Endodermal cell (in vitro differentiated cells): ENCODE results near the gene CCDC169. TPM values are rescaled to one million over a fixed set of nuclear protein-coding genes. Genes with fewer than 3 reads are reported as not detected.

Source experiments
- DNase-seq: peaks from one replicate; pipeline ENCODE4 v3.0.0-alpha.2; 2017
- H3K27ac ChIP-seq: 2 replicates; pipeline ENCODE4 v1.5.1; 2013; ENCODE audit warnings: mild to moderate bottlenecking, low read depth, low read length, moderate library complexity
- H3K27me3 ChIP-seq: 2 replicates; pipeline ENCODE4 v1.6.1; 2013; ENCODE audit warnings: mild to moderate bottlenecking, low read length, moderate library complexity; ENCODE audit not compliant: insufficient read depth, control insufficient read depth, poor library complexity, severe bottlenecking
- H3K36me3 ChIP-seq: 2 replicates; pipeline ENCODE4 v1.7.0; 2013; ENCODE audit warnings: mild to moderate bottlenecking, low read length, moderate library complexity; ENCODE audit not compliant: control insufficient read depth, insufficient read depth
- H3K4me1 ChIP-seq: one replicate; pipeline ENCODE4 v1.7.0; 2013; ENCODE audit warnings: low read length; ENCODE audit not compliant: control insufficient read depth, insufficient read depth
- H3K4me3 ChIP-seq: 2 replicates; pipeline ENCODE4 v1.5.1; 2013; ENCODE audit warnings: mild to moderate bottlenecking, low read length, moderate library complexity
- H3K9ac ChIP-seq: 2 replicates; pipeline ENCODE4 v1.6.1; 2013; ENCODE audit warnings: mild to moderate bottlenecking, low read length, moderate library complexity; ENCODE audit not compliant: poor library complexity, severe bottlenecking; ENCODE audit errors: extremely low read depth
- H3K9me3 ChIP-seq: 2 replicates; pipeline ENCODE4 v1.6.1; 2013; ENCODE audit warnings: mild to moderate bottlenecking, low read length, moderate library complexity; ENCODE audit not compliant: control insufficient read depth
- H3K27ac Mint-ChIP-seq: 2 replicates; pipeline ENCODE4 v1.8.0; 2020; ENCODE audit warnings: mixed read lengths
- H3K27me3 Mint-ChIP-seq: 2 replicates; pipeline ENCODE4 v1.8.0; 2021; ENCODE audit warnings: mild to moderate bottlenecking, mixed read lengths; ENCODE audit not compliant: insufficient read depth
- H3K36me3 Mint-ChIP-seq: 2 replicates; pipeline ENCODE4 v1.8.0; 2020; ENCODE audit warnings: low read depth, mixed read lengths
- H3K4me1 Mint-ChIP-seq: 2 replicates; pipeline ENCODE4 v1.8.0; 2020; ENCODE audit warnings: mixed read lengths
- H3K4me3 Mint-ChIP-seq: 2 replicates; pipeline ENCODE4 v1.8.0; 2020; ENCODE audit warnings: mild to moderate bottlenecking, moderate library complexity, mixed read lengths
- H3K9me3 Mint-ChIP-seq: 2 replicates; pipeline ENCODE4 v1.8.0; 2020; ENCODE audit warnings: mild to moderate bottlenecking, mixed read lengths
- CTCF ChIP-seq: fragments of 200-600 bp; sonication (generic); conservative IDR thresholded peaks from 2 replicates; pipeline ENCODE4 v1.5.0; 2021; ENCODE audit warnings: antibody characterized with exemption, mild to moderate bottlenecking
- WGBS, 2 experiments: methylation state at CpG; one replicate each; pipeline versions ENCODE4 v1.1.5 to v1.1.7; 2013; ENCODE audit warnings: missing lambda C conversion rate in 2 of 2, mixed read lengths in 1 of 2; ENCODE audit not compliant: insufficient coverage in 1 of 2, insufficient read length in 1 of 2; 5-methylcytosine and 5-hydroxymethylcytosine counted together
- total RNA-seq, 2 donors: library from RNA; stranded (reverse); fragmentation: NEBNext Ultra II Directional in 1 of 2; extraction: Animal tissue kit (Norgen Biotek cat#: 25700) in 1 of 2; gene quantifications; 2 replicates in 1 of 2; 3 replicates in 1 of 2; pipeline ENCODE4 v1.2.1, GENCODE V29; 2021

CCDC169 gene
- total RNA-seq, 2 donors from 2014 or later: 18.2 to 26.3 TPM

DNA sequence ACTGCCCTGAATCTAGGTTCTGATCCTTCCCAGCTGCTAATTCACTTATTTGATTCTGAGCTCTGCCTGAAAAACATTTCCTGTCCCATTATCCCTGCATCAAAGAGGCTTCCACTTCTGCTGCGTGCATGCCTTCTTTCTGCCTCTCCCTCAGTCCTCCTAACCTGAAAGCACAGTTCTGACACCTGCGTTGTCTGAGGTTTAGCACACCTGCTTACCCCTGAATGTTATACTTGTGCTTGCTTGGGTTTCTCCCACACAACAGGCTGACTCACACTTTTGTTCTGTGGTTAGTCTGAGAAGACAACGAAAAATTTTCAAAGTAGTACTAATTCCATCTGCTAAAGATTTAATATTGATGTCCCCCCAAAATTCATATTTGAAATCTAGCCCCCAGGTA, 80.2 kb downstream of the CCDC169 start:
- Histone ChIP-seq H3K4me3 (no peak overlapping the region), H3K27me3 (no peaks in the 10 kb centered on the region), H3K9ac (no peak overlapping the region), H3K27ac (no peak overlapping the region), H3K4me1 (no peaks in the 10 kb centered on the region), H3K9me3 (peaks cover 10% of the 10 kb centered on the region), H3K36me3 (no peaks in the 10 kb centered on the region)
- Mint-ChIP-seq H3K4me1 (no peaks in the 10 kb centered on the region), H3K9me3 (peaks cover 30% of the 10 kb centered on the region), H3K36me3 (peaks cover 16% of the 10 kb centered on the region), H3K27me3 (no peaks in the 10 kb centered on the region), H3K27ac (no peak overlapping the region), H3K4me3 (no peak overlapping the region)
- no peak for DNase-seq
- TF ChIP-seq CTCF: no peak
- 86 to 87% methylated on average over 2 to 3 of the region's 3 CpGs for WGBS, 2 experiments

DNA sequence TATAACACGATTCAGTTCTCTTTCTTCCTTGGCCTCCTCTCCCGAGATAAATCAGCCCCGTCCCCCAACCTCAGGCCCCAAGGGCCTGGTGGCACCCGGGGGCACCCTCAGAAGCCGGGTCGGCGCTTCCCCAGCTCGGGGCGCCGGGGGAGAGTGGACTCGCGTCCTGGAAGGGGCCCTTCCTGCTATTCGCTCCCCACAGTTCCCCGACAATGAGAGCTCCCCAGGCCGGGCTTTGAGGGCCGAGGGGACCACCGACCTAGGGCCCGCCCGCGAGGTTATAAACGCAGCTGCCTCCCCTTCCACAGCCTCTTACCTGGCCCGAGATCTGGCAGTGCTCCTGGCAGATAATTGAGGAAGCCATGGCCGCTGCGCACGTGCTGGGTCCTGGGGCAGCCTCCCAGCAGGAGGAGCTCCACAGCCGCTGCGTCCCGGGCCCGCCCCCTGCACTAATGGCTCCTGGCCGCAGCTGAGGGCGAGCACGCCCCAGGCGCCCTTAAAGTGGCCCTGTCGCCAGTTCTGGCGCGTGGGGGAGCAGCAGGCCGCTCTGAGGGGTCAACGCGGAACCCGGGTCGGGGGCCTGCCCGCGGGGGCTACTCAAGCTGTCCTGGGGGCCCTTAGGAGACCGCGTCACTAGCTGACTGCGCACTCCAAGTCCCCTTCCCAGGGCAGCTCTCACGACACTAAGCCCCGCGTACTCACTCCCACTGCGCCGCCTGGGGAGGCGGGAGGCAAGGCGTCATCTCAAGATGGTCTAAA, 83.3 kb downstream of the CCDC169 start, which contains the start of gene SOHLH2:
Gene SOHLH2 (minus strand): TSS at position 394 of the 759 bp plus-strand sequence. CDS start 30 bp downstream, at position 364.
- H3K27me3 ChIP-seq: no peaks in the 10 kb centered on the region
- no peak within 1 kb of the TSS for H3K4me3 ChIP-seq
- TF ChIP-seq CTCF: no peak
- H3K4me3 Mint-ChIP-seq: no peak within 1 kb of the TSS
- peaks cover 11% of the 10 kb centered on the region for H3K36me3 Mint-ChIP-seq
- H3K4me1 Mint-ChIP-seq: no peaks in the 10 kb centered on the region
- H3K4me1 ChIP-seq: no peaks in the 10 kb centered on the region
- H3K27ac ChIP-seq: no peak within 1 kb of the TSS
- no peak within 1 kb of the TSS for H3K9ac ChIP-seq
- 95 to 96% methylated on average over 21 to 53 of the region's 53 CpGs for WGBS, 2 experiments
- H3K36me3 ChIP-seq: no peaks in the 10 kb centered on the region
- H3K27ac Mint-ChIP-seq: no peak within 1 kb of the TSS
- H3K9me3 Mint-ChIP-seq: peaks cover 36% of the 10 kb centered on the region
- no peaks in the 10 kb centered on the region for H3K27me3 Mint-ChIP-seq
- no peak for DNase-seq
- H3K9me3 ChIP-seq: peaks cover 10% of the 10 kb centered on the region

DNA sequence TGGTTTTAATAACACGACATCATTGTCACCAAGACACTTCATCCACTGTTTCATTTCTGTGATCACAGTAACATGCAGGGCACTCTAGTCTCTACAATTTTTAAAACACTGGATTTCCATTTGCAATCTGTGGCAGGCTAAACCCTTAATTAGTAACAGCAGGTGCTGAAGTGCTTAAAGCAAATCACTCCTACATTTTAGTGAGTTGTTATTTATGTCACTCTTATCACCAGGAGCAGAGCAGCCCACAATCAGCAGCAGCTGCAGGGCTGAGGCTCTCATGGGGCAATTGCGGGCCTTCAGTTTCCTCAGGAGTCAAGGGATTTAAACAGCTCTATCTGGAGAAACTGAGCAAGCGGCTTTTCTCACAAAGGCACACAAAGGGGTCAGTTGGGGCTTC, 84.8 kb downstream of the CCDC169 start:
- Histone ChIP-seq H3K27ac (peak overlapping the region; percentile 24), H3K4me3 (no peak overlapping the region), H3K27me3 (no peaks in the 10 kb centered on the region), H3K9ac (no peak overlapping the region), H3K36me3 (no peaks in the 10 kb centered on the region), H3K9me3 (peaks cover 2% of the 10 kb centered on the region), H3K4me1 (no peaks in the 10 kb centered on the region)
- H3K4me1 Mint-ChIP-seq: no peaks in the 10 kb centered on the region
- H3K9me3 Mint-ChIP-seq: peaks cover 28% of the 10 kb centered on the region
- no peak for TF ChIP-seq CTCF
- H3K4me3 Mint-ChIP-seq: no peak overlapping the region
- H3K36me3 Mint-ChIP-seq: peaks cover 7% of the 10 kb centered on the region
- H3K27me3 Mint-ChIP-seq: no peaks in the 10 kb centered on the region
- WGBS, 2 experiments: 83 to 87% methylated on average over 2 to 3 of the region's 3 CpGs
- no peak for DNase-seq
- H3K27ac Mint-ChIP-seq: no peak overlapping the region
